GM04503 (cell line): Measurements from ENCODE around the gene LMAN2L.

Source experiments
- DNase-seq: peaks from one replicate; pipeline ENCODE4 v3.0.0-alpha.2; 2012; ENCODE audit warnings: low read depth

The LMAN2L gene

GRCh38 chr2:96703021-96703751 is 36.7 kb downstream of the LMAN2L start:
- DNase-seq: no peak

- DNase-seq: no peak
Observed at GRCh38 chr2:96702098-96702785, 37.6 kb downstream of the LMAN2L start.

- DNase-seq: no peak
Observed at GRCh38 chr2:96701636-96702035, 38.2 kb downstream of the LMAN2L start.

DNA sequence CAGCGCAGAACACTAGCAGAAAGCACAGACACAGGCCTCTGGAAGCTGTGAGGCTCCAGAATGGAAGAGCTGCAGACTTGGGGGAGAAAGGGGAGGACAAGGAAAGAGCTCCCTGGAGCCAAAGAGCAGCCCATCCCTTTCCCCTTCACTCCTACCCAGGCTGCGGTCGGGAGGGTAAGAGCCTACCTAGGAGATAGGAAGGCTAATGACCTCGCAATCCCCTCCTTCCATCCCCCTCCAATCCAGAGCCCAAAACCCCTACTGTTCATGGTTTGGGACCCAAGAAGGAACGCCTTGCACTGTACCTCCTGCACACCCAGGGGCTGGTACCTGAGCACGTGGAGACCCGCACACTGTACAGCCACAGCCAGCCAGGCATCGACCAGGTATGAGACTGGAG is 39.8 kb downstream of the LMAN2L start:
- DNase-seq: no peak

- DNase-seq: no peak
Observed at GRCh38 chr2:96699621-96700020, 40.2 kb downstream of the LMAN2L start.

- no peak for DNase-seq
Observed at GRCh38 chr2:96699021-96699420, 40.8 kb downstream of the LMAN2L start.

DNA sequence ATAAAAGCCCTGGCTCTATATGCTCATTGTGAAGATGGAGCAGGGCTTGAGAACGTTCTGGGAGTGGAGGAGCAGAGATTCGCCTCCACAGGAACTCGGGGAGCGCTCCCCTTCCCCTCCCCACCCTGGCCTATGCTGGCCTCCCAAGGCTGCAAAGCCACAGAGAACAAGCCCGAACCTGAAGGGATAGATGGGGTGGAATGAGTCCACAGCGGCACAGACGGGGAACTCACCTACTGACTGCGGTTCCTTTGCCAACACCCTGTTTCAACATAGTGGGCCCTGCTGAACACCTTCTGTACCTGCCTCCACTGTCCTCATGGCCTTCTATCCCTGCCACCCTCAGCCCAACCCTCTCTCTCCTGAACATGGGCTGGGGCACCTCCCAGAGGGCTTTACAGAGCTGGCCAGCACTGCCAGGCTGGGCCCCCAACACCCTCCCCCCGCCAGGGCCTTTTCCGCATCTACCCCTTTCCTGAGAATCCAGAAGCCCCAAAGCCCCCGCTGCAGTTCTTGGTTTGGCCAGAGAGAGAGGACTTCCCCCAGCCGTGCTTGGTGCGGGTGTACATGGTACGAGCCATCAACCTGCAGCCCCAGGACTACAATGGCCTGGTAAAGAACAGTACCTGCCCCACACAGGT is 41.5 kb downstream of the LMAN2L start:
- no peak for DNase-seq

- no peak for DNase-seq
Observed at GRCh38 chr2:96697476-96697875, 42.4 kb downstream of the LMAN2L start.

GRCh38 chr2:96695602-96696001 is 44.3 kb downstream of the LMAN2L start:
- DNase-seq: no peak

DNA sequence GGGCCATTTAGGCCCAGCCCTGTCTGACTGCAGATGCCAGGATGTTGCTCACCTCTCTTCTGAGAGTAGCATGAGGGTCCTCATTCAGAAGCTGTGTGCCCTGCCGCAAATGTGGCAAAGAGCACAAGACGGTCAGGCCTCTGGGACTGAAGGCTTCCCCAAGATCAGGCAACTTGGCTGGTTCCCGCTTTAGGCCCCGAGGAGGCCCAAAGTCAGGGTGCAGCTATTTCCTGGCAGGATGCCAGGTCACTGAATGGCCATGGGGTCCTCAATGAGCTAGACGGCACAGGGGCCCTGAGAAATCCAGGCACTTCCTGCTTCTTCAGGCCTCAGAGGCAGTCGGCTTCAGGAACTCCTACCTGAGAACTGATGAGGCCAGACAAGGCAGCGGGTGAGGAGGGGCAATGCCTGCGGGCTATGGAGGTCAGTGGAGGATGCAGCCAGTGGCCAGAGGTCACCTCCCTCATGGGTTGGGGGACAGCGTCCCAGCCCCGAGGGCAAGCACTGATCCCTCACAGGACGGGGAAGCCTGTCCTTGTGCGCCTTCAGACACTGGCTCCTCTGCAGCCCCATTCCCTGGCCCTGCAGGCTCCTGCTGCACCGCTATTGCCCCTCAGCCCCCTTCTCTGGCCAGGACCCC is 44.9 kb downstream of the LMAN2L start:
- no peak for DNase-seq

- DNase-seq: no peak
Observed at GRCh38 chr2:96694279-96694678, 45.6 kb downstream of the LMAN2L start.

- DNase-seq: no peak
Observed at GRCh38 chr2:96693286-96694200, 46.3 kb downstream of the LMAN2L start.

DNA sequence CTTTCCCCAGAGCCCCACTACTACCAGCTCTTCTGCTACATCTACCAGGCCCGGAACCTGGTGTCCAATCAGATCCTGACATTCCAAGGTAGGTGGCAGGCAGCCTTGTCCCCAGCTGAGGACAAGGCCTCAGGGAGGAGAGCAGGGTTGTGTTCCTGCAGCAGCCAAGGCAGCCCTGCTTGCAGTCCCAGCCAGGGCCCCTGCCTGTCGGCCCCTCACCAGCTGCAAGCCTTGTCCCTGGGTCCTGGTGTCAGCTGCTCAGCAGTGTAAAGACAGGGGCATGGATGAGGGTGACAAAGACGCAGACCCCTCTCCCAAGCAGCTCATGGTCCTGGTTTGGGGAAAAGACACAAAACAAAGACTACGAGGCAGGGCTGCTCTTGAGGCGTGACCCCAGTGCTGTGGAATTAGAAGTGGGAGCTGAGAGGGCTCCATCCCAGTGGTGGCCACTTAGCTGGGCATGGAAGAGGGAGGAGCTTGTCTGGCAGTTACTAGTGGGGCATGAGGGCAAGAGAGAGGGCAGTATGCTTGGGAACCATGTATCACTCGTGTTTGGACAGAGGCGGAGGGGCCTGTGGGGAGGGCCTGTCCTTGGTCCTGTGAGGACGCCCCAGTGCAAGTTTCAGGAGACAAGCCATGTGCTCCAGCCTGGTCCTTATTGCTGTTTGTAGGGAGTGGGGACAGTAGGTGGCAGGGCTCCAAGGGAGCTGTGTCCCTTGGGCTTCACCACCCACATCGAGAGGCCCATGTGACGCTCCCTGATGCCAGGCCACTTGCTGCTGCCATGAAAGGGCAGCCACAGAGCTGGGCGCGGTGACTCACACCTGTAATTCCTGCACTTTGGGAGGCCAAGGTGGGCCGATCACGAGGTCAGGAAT is 47.5 kb downstream of the LMAN2L start:
- no peak for DNase-seq

- no peak for DNase-seq
Observed at GRCh38 chr2:96691022-96691612, 48.7 kb downstream of the LMAN2L start.

- DNase-seq: no peak
Observed at GRCh38 chr2:96690306-96691021, 49.4 kb downstream of the LMAN2L start.

- no peak for DNase-seq
Observed at GRCh38 chr2:96689431-96689991, 50.4 kb downstream of the LMAN2L start.

DNA sequence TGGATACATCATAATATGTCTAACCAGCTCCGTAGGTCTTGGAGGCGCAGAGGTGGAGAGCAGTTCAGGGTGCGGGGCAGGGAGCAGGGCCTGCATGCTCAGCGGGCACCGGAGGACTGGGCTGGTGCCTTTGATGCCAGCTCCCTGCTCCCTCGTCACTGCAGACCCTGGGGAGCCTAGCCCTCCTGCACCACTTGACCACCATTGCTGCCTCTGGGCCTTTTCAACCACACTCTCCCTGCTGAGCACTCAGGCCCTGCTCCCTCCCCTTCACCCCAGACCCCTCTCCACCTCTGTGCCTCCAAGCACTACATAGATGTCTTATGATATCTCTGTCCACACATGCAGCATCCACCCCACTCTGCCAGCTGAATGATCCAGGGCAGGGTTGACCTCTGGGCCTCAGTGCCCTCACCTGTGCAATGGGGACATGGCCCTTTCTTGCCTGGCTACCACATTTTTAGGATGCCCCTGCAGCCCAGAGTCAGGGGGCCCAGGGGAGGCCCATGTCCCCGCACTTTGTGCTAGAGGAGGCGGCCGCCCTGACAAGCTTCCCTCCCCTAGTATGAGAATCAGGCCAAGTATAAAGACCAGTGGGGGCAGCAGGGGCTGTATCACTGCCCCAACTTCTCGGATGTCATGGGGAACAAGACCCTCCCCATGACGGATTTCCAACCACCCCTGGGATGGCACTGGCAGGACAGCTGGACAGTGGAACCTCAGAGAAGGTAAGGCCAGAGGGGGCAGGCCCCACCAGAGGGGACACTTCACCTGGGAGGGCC is 51.0 kb downstream of the LMAN2L start:
- DNase-seq: no peak
